Measurements from ENCODE around the gene CCL1.

The CCL1 gene

GRCh38 chr17:34363183-34363661, at the start of gene CCL1:
Gene CCL1, minus strand, starts transcription at chr17:34363233. Its CDS starts 72 bp downstream, at chr17:34363161.
- DNase-seq = no peak

GRCh38 chr17:34412534-34412933, 49.5 kb upstream of the CCL1 start:
- no peak for DNase-seq

GRCh38 chr17:34411646-34412421, 48.8 kb upstream of the CCL1 start:
- no peak for DNase-seq

GRCh38 chr17:34409352-34409751, 46.3 kb upstream of the CCL1 start:
- DNase-seq = no peak

GRCh38 chr17:34408439-34408838, 45.4 kb upstream of the CCL1 start:
- no peak for DNase-seq

- DNase-seq = no peak
Observed at GRCh38 chr17:34406226-34406625, 43.2 kb upstream of the CCL1 start.

GRCh38 chr17:34403006-34403405, 40.0 kb upstream of the CCL1 start:
- no peak for DNase-seq

- DNase-seq = no peak
Observed at GRCh38 chr17:34401165-34401564, 38.1 kb upstream of the CCL1 start.

- no peak for DNase-seq
Observed at GRCh38 chr17:34400301-34400931, 37.4 kb upstream of the CCL1 start.

GRCh38 chr17:34399725-34400124, 36.7 kb upstream of the CCL1 start:
- no peak for DNase-seq

GRCh38 chr17:34398990-34399389, 36.0 kb upstream of the CCL1 start:
- DNase-seq = no peak

GRCh38 chr17:34397265-34397664, 34.2 kb upstream of the CCL1 start:
- no peak for DNase-seq

- no peak for DNase-seq
Observed at GRCh38 chr17:34393401-34393800, 30.4 kb upstream of the CCL1 start.

GRCh38 chr17:34391241-34391640, 28.2 kb upstream of the CCL1 start:
- DNase-seq = no peak

- DNase-seq = no peak
Observed at GRCh38 chr17:34390649-34391048, 27.6 kb upstream of the CCL1 start.

GRCh38 chr17:34389126-34389750, 26.2 kb upstream of the CCL1 start:
- DNase-seq = no peak

GRCh38 chr17:34387566-34387965, 24.5 kb upstream of the CCL1 start:
- no peak for DNase-seq

- DNase-seq = peak in 1 of 2 donors; percentile 15
Observed at GRCh38 chr17:34386697-34387550, 23.9 kb upstream of the CCL1 start.

- no peak for DNase-seq
Observed at GRCh38 chr17:34386343-34386696, 23.3 kb upstream of the CCL1 start.

GRCh38 chr17:34384822-34385605, 22.0 kb upstream of the CCL1 start:
- DNase-seq = no peak

- no peak for DNase-seq
Observed at GRCh38 chr17:34384271-34384670, 21.2 kb upstream of the CCL1 start.

GRCh38 chr17:34383216-34383615, 20.2 kb upstream of the CCL1 start:
- DNase-seq = no peak
